GM12872 (cell line): ENCODE data around the gene NBAS.

Source experiments
- TF ChIP-seq, protein P1 (sequence below): IDR thresholded peaks from 3 replicates; pipeline ENCODE4 v1.5.1; 2011; ENCODE audit warnings: low read depth, mild to moderate bottlenecking, low read length, moderate library complexity; ENCODE audit not compliant: insufficient read depth

NBAS gene

GRCh38 chr2:15408759-15409158 is 152.4 kb downstream of the NBAS start:
- TF ChIP-seq, protein P1, sequence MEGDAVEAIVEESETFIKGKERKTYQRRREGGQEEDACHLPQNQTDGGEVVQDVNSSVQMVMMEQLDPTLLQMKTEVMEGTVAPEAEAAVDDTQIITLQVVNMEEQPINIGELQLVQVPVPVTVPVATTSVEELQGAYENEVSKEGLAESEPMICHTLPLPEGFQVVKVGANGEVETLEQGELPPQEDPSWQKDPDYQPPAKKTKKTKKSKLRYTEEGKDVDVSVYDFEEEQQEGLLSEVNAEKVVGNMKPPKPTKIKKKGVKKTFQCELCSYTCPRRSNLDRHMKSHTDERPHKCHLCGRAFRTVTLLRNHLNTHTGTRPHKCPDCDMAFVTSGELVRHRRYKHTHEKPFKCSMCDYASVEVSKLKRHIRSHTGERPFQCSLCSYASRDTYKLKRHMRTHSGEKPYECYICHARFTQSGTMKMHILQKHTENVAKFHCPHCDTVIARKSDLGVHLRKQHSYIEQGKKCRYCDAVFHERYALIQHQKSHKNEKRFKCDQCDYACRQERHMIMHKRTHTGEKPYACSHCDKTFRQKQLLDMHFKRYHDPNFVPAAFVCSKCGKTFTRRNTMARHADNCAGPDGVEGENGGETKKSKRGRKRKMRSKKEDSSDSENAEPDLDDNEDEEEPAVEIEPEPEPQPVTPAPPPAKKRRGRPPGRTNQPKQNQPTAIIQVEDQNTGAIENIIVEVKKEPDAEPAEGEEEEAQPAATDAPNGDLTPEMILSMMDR, result no peak

- TF ChIP-seq, protein P1, result no peak
Observed at GRCh38 chr2:15407666-15408065, 153.5 kb downstream of the NBAS start.

DNA sequence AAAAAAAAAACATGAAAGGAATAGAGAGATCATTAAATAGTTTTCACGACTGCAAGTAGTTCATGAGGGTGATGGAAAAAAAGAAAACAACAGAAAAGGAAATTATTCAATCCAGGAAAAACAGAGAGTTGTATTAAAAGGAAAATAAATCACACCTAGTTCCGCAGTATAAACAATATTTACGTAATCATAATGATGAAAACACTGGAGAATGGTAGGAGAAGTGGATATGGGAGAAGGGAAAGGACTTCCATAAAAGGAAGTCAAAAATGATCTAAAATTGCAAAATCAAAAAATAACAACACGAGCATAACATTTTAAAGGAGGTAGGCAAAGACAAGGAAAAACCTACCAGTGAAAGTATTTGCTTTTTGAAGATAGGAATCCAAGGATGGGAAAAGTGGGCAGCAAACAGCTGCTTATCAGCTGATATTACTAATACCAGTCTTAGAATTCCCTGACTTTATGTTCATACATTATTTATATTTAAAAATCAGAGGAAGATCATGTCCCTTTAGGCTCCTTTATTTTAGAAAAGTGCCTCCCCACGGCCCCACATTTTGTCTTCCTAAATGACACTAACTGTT is 160.8 kb downstream of the NBAS start:
- TF ChIP-seq, protein P1, result no peak

DNA sequence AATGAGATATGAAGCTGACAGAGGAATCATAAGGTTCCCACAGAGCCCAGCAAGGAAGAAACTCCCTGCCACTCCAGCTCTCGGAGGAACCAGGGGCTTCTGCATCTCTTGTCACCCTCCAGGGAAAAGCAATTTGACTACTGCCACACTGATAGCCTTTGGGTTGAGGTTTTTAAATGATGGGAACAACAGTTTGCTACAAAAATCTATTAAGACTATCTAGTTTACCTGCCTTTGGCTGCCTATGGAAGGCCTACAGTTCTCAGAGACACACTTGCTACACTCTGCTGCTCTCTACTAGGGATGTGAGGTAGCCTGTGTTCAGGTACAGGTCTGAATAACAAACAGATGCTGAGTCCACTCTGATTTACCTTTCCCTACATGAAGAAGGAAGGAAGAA is 161.9 kb downstream of the NBAS start:
- TF ChIP-seq, protein P1, result no peak

DNA sequence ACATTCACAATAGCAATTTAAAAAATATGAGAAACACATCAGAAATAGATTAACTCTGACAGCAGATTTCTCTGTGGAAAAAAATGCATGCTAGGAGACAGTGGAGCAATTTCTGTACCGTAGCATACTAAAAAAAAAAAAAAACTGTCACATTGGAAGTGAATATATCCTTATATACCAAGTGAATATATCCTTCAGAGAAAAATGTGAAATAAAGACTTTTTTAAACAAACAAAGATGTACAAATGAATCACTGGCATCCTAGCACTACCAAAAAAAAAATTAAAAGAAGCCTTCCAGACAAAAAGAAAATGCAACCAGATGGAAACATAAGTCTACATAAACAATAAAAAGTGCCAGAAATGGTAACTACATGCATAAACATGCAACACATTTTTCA is 169.4 kb downstream of the NBAS start:
- TF ChIP-seq, protein P1, result no peak

GRCh38 chr2:15389895-15390294 is 171.2 kb downstream of the NBAS start:
- TF ChIP-seq, protein P1, result no peak

GRCh38 chr2:15389326-15389700 is 171.8 kb downstream of the NBAS start:
- TF ChIP-seq, protein P1, result no peak
